BJ (cell line): Measurements from ENCODE around the gene ELK4. TPM values are rescaled to one million over a fixed set of nuclear protein-coding genes. Genes with fewer than 3 reads are reported as not detected.
A peak's percentile ranks its signal among the peaks of the same experiment; 100 is the strongest.

Source experiments
- CTCF ChIA-PET: fragments of 350-600 bp; formaldehyde crosslinking; extraction: SDS; loops from one replicate; lab custom pipeline; 2021; ENCODE audit warnings: antibody characterized with exemption, inconsistent platforms; lab: Yijun Ruan, JAX
- POLR2A ChIA-PET: fragments of 300-600 bp; sonication (Branson Sonifier 250); formaldehyde crosslinking; extraction: SDS; loops from one replicate; lab custom pipeline; 2021; ENCODE audit warnings: antibody characterized with exemption; lab: Charles Lee
- DNase-seq: peaks from one replicate; pipeline ENCODE4 v3.0.0-alpha.2; 2011; ENCODE audit warnings: low read depth
- H3K27me3 ChIP-seq: 2 replicates; pipeline ENCODE4 v1.6.0; 2011; ENCODE audit warnings: low read length; ENCODE audit not compliant: control insufficient read depth, insufficient read depth
- H3K36me3 ChIP-seq: 2 replicates; pipeline ENCODE4 v1.5.1; 2011; ENCODE audit warnings: low read length; ENCODE audit not compliant: control insufficient read depth, insufficient read depth
- H3K4me3 ChIP-seq: 2 replicates; pipeline ENCODE4 v1.5.1; 2011; ENCODE audit warnings: low read depth, mild to moderate bottlenecking, control low read depth, low read length
- polyA plus RNA-seq: library from polyadenylated mRNA; depleted of rRNA; stranded (reverse); fragments of >200 nt; gene quantifications from 2 replicates; pipeline ENCODE4 v1.2.3, GENCODE V29; 2011
- TF ChIP-seq, protein P1 (sequence below): IDR thresholded peaks from 2 replicates; pipeline ENCODE4 v1.5.1; 2011; ENCODE audit warnings: low read depth, mild to moderate bottlenecking, control low read depth, inconsistent platforms, low read length, moderate library complexity; ENCODE audit not compliant: insufficient read depth

Gene ELK4
- polyA plus RNA-seq, 1 experiment = 3.4 TPM

DNA sequence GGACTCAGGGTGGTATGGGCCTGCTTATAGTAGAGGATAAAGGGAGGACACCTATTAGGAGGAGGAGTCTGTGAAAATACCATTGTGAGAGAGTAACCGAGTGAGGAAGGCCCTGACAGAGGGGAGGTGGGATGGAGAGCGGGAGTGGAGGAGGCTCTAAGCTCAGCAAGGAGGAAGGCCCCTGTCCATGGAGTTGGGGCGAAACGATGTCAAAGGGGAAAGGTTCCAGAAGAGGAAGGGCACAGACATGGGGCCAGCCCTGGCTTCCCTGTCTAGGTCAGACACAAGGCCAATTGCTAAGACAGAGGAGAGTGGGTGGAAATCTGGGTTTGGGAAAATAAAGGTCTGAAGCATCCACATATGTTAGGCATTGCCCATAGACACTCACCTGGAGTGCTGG, 44.2 kb downstream of the ELK4 start:
- POLR2A ChIA-PET = interaction anchor here (0.9 kb wide), 1 partner anchor 121 kb away, joined by 16 read pairs; no protein-coding TSS in a partner anchor
- no peaks in the 10 kb centered on the region for H3K36me3 ChIP-seq
- DNase-seq = no peak
- H3K4me3 ChIP-seq = no peak overlapping the region
- peaks cover 3% of the 10 kb centered on the region for H3K27me3 ChIP-seq
- TF ChIP-seq, protein P1, sequence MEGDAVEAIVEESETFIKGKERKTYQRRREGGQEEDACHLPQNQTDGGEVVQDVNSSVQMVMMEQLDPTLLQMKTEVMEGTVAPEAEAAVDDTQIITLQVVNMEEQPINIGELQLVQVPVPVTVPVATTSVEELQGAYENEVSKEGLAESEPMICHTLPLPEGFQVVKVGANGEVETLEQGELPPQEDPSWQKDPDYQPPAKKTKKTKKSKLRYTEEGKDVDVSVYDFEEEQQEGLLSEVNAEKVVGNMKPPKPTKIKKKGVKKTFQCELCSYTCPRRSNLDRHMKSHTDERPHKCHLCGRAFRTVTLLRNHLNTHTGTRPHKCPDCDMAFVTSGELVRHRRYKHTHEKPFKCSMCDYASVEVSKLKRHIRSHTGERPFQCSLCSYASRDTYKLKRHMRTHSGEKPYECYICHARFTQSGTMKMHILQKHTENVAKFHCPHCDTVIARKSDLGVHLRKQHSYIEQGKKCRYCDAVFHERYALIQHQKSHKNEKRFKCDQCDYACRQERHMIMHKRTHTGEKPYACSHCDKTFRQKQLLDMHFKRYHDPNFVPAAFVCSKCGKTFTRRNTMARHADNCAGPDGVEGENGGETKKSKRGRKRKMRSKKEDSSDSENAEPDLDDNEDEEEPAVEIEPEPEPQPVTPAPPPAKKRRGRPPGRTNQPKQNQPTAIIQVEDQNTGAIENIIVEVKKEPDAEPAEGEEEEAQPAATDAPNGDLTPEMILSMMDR = no peak
- CTCF ChIA-PET = interaction anchor here (1.6 to 10.1 kb wide), 3 partner anchors 11 to 70 kb away, joined by 5 to 426 read pairs (median 5); no protein-coding TSS in a partner anchor

DNA sequence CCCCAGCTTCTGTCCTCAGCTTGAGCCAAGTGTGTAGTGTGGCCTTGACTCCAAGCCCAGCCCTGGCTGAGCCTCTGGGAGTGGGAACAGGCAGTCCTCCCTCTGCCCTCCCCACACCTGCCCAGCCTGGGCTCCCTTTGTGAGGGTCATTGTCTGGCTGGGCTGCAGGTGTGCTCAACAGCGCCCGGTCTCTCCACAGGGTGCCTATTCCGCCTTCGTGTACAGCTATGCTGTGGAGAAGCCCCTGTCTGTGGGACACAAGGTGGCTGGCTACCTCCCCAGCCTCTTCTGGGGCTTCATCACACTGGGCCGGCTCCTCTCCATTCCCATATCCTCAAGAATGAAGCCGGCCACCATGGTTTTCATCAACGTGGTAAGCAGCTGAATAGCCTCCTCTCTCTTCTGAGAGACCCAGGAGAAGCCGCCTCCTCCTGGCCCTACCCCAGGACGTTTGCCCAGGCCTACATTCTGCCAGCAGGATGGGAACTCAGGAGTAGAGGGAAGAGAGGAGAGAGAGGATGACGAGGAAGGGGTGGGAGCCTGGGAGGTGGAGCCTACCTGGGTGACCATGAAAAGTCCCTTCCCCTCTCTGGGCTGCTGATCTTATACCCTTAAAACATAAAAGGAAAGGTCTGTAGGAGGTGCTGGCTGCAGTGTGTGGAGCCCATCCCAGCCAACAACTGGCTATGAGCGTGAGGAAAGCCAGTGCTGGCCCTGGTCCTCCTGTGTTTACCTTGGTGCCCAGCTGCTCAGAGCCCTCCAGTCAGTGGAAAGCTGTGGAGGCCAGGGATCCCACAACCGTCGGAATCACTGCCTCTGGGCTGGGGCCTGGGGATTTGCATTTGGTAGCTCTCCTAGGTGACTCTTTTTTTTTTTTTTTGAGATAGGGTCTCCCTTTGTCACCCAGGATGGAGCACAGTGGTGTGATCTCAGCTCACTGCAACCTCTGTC, 45.7 kb downstream of the ELK4 start:
- ChIA-PET POLR2A (no interaction called here), CTCF (interaction anchor here (1.4 to 2.4 kb wide), 3 partner anchors 11 to 73 kb away, joined by 3 to 13 read pairs (median 6); no protein-coding TSS in a partner anchor)
- H3K4me3 ChIP-seq = no peak overlapping the region
- TF ChIP-seq, protein P1 = no peak
- no peaks in the 10 kb centered on the region for H3K36me3 ChIP-seq
- H3K27me3 ChIP-seq = peaks cover 13% of the 10 kb centered on the region
- DNase-seq = no peak

DNA sequence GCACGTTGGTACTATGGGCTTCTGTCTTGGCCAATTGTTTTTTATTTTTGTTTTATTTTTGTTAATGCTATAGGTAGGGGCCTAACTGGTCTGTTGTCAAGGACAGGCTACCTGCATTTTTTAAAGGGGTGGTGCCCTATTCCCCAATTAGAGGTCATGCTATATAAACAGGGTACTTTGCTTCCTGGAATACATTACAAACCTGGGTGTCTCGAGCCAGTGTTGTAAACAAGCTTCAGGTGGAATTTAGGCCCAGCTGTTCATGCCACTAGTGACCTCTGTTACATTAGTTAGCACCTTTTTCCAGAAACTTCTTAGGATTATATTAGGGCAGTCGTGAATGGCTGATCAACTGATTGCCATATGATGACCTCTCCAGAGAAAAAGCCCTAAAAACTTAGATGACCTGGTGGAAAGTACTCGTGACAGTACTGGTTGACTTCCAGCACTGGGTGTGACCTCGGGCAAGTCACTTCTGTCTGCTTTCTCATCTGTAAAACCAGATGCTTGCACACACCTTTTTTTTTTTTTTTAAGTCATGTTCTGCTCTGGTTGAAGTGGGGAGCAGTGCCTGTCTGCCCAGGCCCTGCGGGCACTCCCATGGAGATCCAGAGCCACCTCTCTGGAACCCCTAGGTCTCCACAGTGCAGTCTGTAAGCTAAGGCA, 46.5 kb downstream of the ELK4 start:
- POLR2A ChIA-PET = no interaction called here
- TF ChIP-seq, protein P1 = no peak
- Histone ChIP-seq H3K36me3 (no peaks in the 10 kb centered on the region), H3K27me3 (peaks cover 17% of the 10 kb centered on the region), H3K4me3 (no peak overlapping the region)
- DNase-seq = no peak
- CTCF ChIA-PET = interaction anchor here (1.3 to 2.4 kb wide), 4 partner anchors 11 to 125 kb away, joined by 3 to 13 read pairs (median 5); no protein-coding TSS in a partner anchor

DNA sequence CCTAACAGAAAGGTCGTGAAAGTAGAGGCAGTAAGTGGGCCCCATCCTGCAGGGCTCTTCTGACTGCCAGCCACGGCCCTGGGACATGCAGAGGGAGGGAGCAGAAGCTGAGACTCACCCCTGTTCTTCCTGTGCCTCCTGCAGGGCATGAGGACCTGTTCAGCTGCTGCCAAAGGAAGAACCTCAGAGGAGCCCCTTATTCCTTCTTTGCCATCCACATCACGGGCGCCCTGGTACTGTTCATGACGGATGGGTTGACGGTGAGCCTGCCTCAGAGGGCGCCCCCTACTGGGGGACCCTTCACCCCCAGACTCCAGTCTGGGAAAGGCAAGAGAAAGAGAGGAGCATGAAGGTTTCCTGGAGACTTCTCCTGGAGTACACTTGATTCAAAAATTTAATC, 47.1 kb downstream of the ELK4 start:
- DNase-seq = no peak
- Histone ChIP-seq H3K36me3 (no peaks in the 10 kb centered on the region), H3K4me3 (no peak overlapping the region), H3K27me3 (peaks cover 20% of the 10 kb centered on the region)
- CTCF ChIA-PET = interaction anchor here (0.6 to 2.4 kb wide), 5 partner anchors 7 to 125 kb away, joined by 3 to 13 read pairs (median 6); no protein-coding TSS in a partner anchor
- POLR2A ChIA-PET = no interaction called here
- TF ChIP-seq, protein P1 = peak; percentile 29; the same call in 1 of the 2 replicates
